NCI-H2227 (cell line): ENCODE data around the gene ZFP64.
A peak's percentile ranks its signal among the peaks of the same experiment; 100 is the strongest.

Experiments
- DNase-seq: peaks from one replicate; lab custom pipeline; 2025; ENCODE audit not compliant: unreplicated experiment; lab: John Stamatoyannopoulos, UW

The ZFP64 gene

DNA sequence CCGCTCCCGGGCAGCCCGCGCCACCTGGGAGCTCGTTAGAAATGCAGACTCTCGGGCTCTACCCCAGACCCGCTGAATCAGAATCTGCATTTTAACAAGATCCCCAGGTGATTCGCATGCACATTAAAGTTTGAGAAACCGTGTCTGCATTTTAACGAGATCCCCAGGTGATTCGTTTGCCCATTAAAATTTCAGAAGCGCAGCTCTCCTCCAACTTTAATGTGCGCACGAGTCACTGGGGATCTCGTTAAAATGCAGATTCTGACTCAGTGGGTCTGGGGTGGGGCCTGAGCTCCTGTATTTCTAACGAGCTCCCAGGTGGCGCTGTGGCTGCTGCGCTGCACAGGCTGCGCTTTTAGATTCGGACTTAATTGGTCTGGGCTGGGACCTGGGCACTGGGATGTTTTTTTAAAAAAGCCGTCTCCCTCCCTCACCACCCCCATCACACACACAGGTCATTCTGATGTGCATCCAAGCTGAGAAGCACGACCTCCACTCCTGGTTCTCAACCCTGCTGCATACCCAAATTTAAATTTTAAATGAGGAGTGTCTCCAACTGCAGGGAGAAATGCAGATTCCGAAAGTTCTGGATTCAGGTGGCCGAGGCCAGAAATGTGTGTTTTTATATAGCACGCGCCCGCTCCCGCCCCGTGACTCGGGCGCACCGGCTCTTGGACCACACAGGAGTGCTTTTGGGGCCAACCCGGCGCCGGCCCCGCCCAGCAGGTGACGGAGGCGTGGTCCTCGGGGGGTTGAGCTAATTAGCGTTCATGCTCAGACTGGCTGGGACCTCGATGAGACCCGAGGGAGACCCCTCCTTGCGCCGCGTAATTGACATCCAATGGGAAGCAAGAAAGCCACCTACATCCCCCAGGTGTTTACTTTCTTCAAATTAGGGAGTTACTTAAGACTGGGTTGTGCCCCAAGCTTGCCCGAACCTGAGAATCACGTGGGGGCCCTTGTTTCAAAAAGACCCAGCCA lies 85.8 kb downstream of the ZFP64 start:
- no peak for DNase-seq

DNA sequence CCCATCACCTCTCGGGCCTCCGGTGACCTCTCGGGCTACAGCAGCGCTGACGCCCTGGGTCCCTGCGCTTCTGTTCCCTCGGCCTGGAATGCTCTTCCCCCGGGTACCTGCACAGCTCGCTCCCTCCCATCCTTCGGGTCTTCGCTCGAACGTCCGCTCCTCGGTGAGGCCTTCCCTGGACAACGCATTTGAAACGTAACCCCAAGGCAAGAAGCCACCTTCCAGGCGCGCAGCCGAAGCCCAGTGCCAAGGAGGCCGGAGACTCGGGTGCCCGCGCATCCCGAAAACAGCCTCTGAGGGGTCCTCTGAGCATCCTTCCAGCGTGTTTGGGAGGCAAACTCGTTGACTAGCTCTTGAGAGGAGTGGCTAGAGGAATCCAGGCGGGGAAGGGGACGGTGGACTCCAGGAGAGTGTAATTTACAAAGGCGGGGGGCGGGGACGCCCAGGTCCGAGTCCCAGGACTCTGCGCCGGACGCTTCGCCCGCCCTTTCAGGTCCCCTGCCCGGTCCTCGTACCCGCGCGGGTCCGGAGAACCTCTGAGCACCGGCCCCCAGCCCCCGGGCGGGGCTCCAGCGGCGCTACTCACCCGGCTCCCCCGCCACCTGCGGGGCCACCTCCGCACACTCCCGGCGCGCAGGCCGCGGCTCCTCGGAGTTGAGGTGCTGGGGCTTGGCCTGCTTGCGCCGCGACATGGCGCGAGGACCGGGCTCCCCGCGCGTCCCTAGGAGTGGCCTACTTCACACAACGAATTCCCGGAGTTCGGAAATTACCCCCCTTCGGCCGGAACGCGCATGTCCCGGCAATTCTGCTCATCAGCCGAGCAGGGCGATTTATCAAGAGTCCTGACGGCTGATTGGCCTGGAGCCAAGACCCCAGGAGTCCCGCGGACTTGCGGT lies 86.8 kb downstream of the ZFP64 start:
- peak; percentile 85 for DNase-seq

DNA sequence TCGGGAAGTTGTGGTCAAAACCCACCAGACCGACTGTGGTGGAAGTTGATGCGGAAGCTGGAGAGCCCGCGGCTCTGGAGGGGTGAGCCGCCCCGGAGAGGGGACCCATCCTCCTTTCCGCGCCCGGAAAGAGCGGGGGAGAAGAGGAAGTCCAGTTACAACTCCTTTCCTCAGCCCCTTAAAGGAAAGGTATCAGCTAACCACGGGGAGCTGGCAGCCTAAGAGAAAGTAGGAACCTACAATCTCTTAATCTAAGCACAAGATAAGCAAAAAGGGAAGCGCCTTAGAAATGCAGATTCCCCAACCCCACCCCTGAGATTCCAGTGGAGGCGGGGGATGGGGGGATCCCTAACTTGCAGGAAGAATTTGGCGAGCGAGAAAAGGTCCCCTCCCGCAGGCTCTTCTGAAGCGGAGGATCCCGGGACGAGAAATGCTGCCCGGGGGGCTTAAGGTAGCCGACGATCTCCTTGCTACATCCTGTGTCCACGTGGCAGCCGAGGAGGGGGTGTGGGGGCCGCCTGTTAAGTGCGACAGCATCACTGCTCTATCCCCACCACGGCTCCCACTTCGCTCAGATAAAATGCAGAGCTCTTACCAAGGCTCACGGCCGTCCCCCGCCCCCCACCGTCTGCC lies 87.5 kb downstream of the ZFP64 start:
- DNase-seq, result peak; percentile 20

DNA sequence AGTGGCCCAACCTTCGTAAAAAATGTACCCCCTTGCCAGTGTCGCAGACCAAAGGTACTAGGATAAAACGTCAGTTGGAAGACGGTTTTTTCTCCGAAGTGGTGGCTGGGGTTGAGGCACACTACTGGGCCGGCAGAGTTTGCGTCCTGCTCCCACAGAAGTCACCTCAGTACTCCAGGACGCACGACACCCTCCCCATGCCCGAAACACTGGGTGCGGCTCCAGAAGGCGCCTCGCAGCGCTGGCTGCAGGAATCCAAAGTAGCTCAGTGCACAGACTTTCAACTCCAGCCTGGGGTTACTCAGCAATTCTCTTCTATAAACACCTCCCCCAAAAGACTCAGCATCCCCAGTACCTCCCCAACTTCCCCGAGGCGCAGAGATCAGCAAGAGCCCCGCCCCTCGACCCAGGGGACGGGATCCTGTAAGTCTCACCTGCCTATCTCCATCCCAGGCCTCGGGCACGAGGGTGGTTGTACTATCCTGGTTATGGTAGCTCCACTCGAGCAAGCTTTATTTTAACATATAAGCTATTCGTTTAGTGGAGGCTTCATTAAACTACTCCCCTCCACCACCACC lies 88.2 kb downstream of the ZFP64 start:
- DNase-seq, result no peak

DNA sequence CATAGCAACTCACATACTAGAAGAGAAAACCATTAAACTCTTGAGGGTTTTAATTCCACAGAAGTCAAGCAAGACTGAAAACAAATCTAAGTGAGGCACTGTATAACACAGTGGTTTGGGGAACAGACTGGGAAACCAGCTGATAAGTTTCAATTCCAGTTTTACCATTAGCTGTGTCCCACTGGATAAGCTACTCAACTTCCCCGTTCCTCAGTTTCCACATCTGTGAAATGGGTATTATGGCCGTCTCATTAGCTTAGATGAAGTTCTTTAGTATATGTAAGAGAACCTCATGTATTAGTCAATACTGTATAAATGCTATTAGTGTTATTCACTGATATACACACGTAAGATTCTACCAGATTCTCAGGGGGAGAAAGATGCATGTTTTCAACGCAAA lies 89.0 kb downstream of the ZFP64 start:
- no peak for DNase-seq

DNA sequence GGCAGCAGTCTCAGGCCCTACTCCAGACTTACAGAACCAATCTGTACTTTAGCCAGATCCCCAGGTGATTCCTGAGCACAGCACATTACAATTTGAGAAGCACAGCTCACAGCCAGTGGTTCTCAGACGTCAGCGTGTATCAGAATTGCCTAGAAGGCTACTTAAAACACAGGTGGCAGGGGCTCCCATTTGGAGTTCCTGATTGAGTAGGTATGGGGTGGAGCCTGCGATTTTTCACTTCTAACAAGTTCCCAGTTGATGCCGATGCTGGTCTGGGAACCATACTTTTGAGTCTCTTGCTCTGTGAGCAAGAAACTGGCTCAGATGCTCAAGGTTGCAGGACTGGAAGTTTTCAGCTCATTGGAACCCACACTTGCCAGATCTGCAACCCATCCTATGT lies 89.5 kb downstream of the ZFP64 start:
- no peak for DNase-seq
